Measurements from ENCODE around the gene TMEM175.

- TF ChIP-seq POLR2A (IDR thresholded peaks at IDR 0.05) (no peak), CTCF (IDR thresholded peaks at IDR 0.05) (no peak)
Measured at GRCh38 chr4:965766-966134, 33.5 kb downstream of the TMEM175 start.
